IMR-90 (cell line): ENCODE data around the gene TEDC1. TPM values are rescaled to one million over a fixed set of nuclear protein-coding genes. Genes with fewer than 3 reads are reported as not detected.

ENCODE experiments used
- ATAC-seq: fragments of 200-7000 bp; cut with Tn5 transposase; 2 replicates; pipeline ENCODE4 v1.9.1; 2020; ENCODE audit warnings: low read depth, mild to moderate bottlenecking, moderate library complexity
- BruUV-seq: library from RNA; stranded (reverse); fragments of 400-500 nt; replicated peaks from 2 replicates; lab custom pipeline; 2021; lab: Mats Ljungman, UMichigan
- CTCF ChIA-PET: fragments of 300-600 bp; formaldehyde crosslinking; extraction: SDS; loops from one replicate; lab custom pipeline; 2021; ENCODE audit warnings: antibody characterized with exemption; lab: Yijun Ruan, JAX
- POLR2A ChIA-PET: fragments of 300-600 bp; sonication (Branson Sonifier 250); formaldehyde crosslinking; loops from one replicate; lab custom pipeline; 2022; ENCODE audit warnings: antibody characterized with exemption; ENCODE audit not compliant: unreplicated experiment; lab: Charles Lee
- DNase-seq: peaks from one replicate; pipeline ENCODE4 v3.0.0; 2013
- H2AFZ ChIP-seq: replicated peaks from 2 replicates; pipeline ENCODE3; 2013; ENCODE audit warnings: low read length, mild to moderate bottlenecking; ENCODE audit not compliant: poor library complexity
- H2AK5ac ChIP-seq: 2 replicates; pipeline ENCODE4 v1.6.1; 2013; ENCODE audit warnings: low read depth, low read length, inconsistent platforms
- H2AK9ac ChIP-seq: replicated peaks from 2 replicates; pipeline ENCODE3; 2013; ENCODE audit warnings: mild to moderate bottlenecking, low read depth, low read length, moderate library complexity; ENCODE audit not compliant: poor library complexity
- H2BK120ac ChIP-seq: 2 replicates; pipeline ENCODE4 v1.6.1; 2013; ENCODE audit warnings: low read depth, low read length, inconsistent platforms
- H2BK15ac ChIP-seq: 3 replicates; pipeline ENCODE4 v1.6.1; 2013; ENCODE audit warnings: low read depth, low read length, inconsistent platforms
- H2BK20ac ChIP-seq: 2 replicates; pipeline ENCODE4 v1.6.1; 2013; ENCODE audit warnings: low read depth, mild to moderate bottlenecking, inconsistent platforms, low read length, moderate library complexity
- H2BK5ac ChIP-seq: 2 replicates; pipeline ENCODE4 v1.6.1; 2013; ENCODE audit warnings: mild to moderate bottlenecking, low read depth, low read length, inconsistent platforms; ENCODE audit not compliant: poor library complexity, severe bottlenecking
- H3K14ac ChIP-seq: replicated peaks from 2 replicates; pipeline ENCODE4 v1.6.1; 2013; ENCODE audit warnings: low read depth, low read length, inconsistent platforms
- H3K18ac ChIP-seq: 2 replicates; pipeline ENCODE4 v1.6.1; 2013; ENCODE audit warnings: low read depth, low read length, control low read depth
- H3K23ac ChIP-seq: 2 replicates; pipeline ENCODE4 v1.6.1; 2013; ENCODE audit warnings: low read depth, low read length, inconsistent platforms
- H3K27ac ChIP-seq: 2 replicates; pipeline ENCODE4 v1.5.1; 2013; ENCODE audit warnings: mild to moderate bottlenecking, control low read depth, low read length; ENCODE audit not compliant: insufficient read depth
- H3K27me3 ChIP-seq: 2 replicates; pipeline ENCODE4 v1.6.1; 2013; ENCODE audit warnings: low read length; ENCODE audit not compliant: control insufficient read depth, insufficient read depth
- H3K36me3 ChIP-seq: 2 replicates; pipeline ENCODE4 v1.6.1; 2013; ENCODE audit warnings: low read length, mixed read lengths; ENCODE audit not compliant: control insufficient read depth, insufficient read depth
- H3K4ac ChIP-seq: 2 replicates; pipeline ENCODE4 v1.6.1; 2013; ENCODE audit warnings: low read depth, low read length, inconsistent platforms
- H3K4me1 ChIP-seq: 2 replicates; pipeline ENCODE4 v1.6.1; 2013; ENCODE audit warnings: low read length, mixed read lengths; ENCODE audit not compliant: control insufficient read depth, insufficient read depth
- H3K4me2 ChIP-seq: 2 replicates; pipeline ENCODE4 v1.6.1; 2013; ENCODE audit warnings: low read depth, mild to moderate bottlenecking, control low read depth, low read length, moderate library complexity
- H3K4me3 ChIP-seq: 2 replicates; pipeline ENCODE4 v1.5.1; 2013; ENCODE audit warnings: low read depth, mild to moderate bottlenecking, control low read depth, low read length, moderate library complexity; ENCODE audit not compliant: insufficient read depth
- H3K56ac ChIP-seq: 2 replicates; pipeline ENCODE4 v1.6.1; 2013; ENCODE audit warnings: low read length, inconsistent platforms; ENCODE audit not compliant: insufficient read depth; ENCODE audit errors: extremely low read depth
- H3K79me1 ChIP-seq, 2 experiments: 2 replicates each; pipeline ENCODE4 v1.6.1; 2013; ENCODE audit warnings: low read length in 2 of 2, inconsistent platforms in 1 of 2, low read depth in 1 of 2
- H3K9ac ChIP-seq: 2 replicates; pipeline ENCODE4 v1.6.1; 2013; ENCODE audit warnings: low read depth, low read length, control low read depth
- H3K9me1 ChIP-seq: 2 replicates; pipeline ENCODE4 v1.6.1; 2013; ENCODE audit warnings: low read length, inconsistent platforms; ENCODE audit not compliant: insufficient read depth
- H3K9me3 ChIP-seq: 2 replicates; pipeline ENCODE4 v1.6.1; 2013; ENCODE audit warnings: low read length; ENCODE audit not compliant: control insufficient read depth, insufficient read depth
- H4K20me1 ChIP-seq: 2 replicates; pipeline ENCODE4 v1.6.1; 2013; ENCODE audit warnings: low read length, inconsistent platforms; ENCODE audit not compliant: insufficient read depth
- H4K5ac ChIP-seq: 2 replicates; pipeline ENCODE4 v1.6.1; 2013; ENCODE audit warnings: mild to moderate bottlenecking, low read depth, low read length, control low read depth
- H4K8ac ChIP-seq, 2 experiments: 2 replicates each; pipeline ENCODE4 v1.6.1; 2013; ENCODE audit warnings: low read depth in 2 of 2, low read length in 2 of 2, control low read depth in 1 of 2, inconsistent platforms in 1 of 2
- H4K91ac ChIP-seq: 2 replicates; pipeline ENCODE4 v1.6.1; 2013; ENCODE audit warnings: low read depth, low read length, inconsistent platforms; ENCODE audit not compliant: insufficient read depth
- WGBS, 2 experiments: methylation state at CpG; one replicate each; pipeline versions ENCODE4 v1.1.5 to v1.1.7; 2013; ENCODE audit warnings: missing lambda C conversion rate in 2 of 2; ENCODE audit not compliant: insufficient read length in 1 of 2; ENCODE audit errors: extremely low coverage in 2 of 2; 5-methylcytosine and 5-hydroxymethylcytosine counted together
- dilution Hi-C: fragments of 300-500 bp; cut with HindIII; formaldehyde crosslinking; loops from one replicate; pipeline ENCODE4 v1.14.3; 2018; ENCODE audit warnings: low sequenced_read_pairs; ENCODE audit not compliant: unreplicated experiment
- in situ Hi-C: fragments of 300-500 bp; cut with MboI; formaldehyde crosslinking; loops from 3 replicates; pipeline ENCODE4 v1.14.3; 2019; ENCODE audit warnings: low sequenced_read_pairs, inconsistent platforms, mixed read lengths
- intact Hi-C: fragments of 100-400 bp; cut with micrococcal nuclease; formaldehyde crosslinking; loops from 2 replicates; pipeline ENCODE4 v1.10.0; 2022
- polyA plus RNA-seq, 3 experiments: library from polyadenylated mRNA; depleted of rRNA; stranded (reverse); fragments of >200 nt; gene quantifications; 2 replicates each; pipeline ENCODE4 v1.2.3, GENCODE V29; 2012; ENCODE audit warnings: low replicate concordance in 1 of 3
- total RNA-seq: library from RNA; depleted of rRNA; stranded (reverse); fragments of >200 nt; gene quantifications from 2 replicates; pipeline ENCODE4 v1.2.3, GENCODE V29; 2012
- TF ChIP-seq, protein P1 (sequence below): fragments of 150-350 bp; IDR thresholded peaks from 2 replicates; pipeline ENCODE4 v1.6.1; 2016; ENCODE audit warnings: low read depth, mild to moderate bottlenecking, low read length, moderate library complexity, borderline replicate concordance

Gene TEDC1
- total and polyA plus RNA-seq, 2 of the 4 experiments (the other 2 are of a cell fraction), result 5.7 to 6.4 TPM

DNA sequence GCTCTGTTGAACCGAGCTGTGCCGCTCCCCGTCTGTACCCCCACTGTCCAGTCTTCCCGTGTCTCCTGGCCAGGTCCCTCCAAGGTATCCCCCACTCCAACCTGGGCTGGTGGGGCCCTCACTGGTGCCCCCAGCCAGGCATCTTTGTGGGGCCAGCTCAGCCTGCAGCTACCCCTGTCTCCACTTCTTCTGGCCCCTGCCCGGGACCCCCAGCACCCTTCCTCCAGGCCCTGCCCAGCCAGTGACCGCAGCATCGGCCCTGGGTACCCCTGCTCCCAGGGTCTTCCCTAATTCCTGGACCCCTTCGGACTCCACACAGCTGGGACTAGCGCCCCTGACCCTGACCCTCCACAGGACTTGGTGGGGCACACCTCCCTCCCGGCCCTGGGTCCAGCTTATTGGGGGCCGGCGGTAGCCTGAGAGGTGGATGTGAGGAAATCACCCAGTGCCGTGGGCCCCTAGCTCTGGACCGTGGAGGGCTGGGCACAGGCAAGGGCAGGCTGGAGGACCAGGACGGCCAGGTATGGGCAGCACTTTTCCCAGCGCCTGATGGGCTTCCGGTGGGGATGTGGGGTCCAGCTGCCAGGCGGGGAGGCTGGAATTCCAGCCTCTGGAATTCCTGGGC, 8.4 kb upstream of the TEDC1 start:
- Histone ChIP-seq H2BK20ac (no peak overlapping the region), H3K4me3 (no peak overlapping the region), H2AK5ac (no peak overlapping the region), H3K18ac (no peak overlapping the region), H4K5ac (no peak overlapping the region), H4K91ac (no peak overlapping the region), H2BK120ac (no peak overlapping the region), H3K14ac (no peak overlapping the region), H3K79me1 (no peaks in the 10 kb centered on the region; a peak in 1 of 4 replicates), H4K20me1 (no peaks in the 10 kb centered on the region; the same call in 1 of the 2 replicates), H3K36me3 (no peaks in the 10 kb centered on the region), H2BK5ac (no peak overlapping the region), H3K9me1 (peaks cover 6% of the 10 kb centered on the region), H2AFZ (no peak overlapping the region), H3K27ac (no peak overlapping the region), H4K8ac (no peak overlapping the region; a peak in 1 of 4 replicates), H3K4ac (no peak overlapping the region; the same call in 1 of the 2 replicates), H3K9ac (no peak overlapping the region), H3K27me3 (peaks cover 23% of the 10 kb centered on the region; the same call in 1 of the 2 replicates), H2AK9ac (no peak overlapping the region), H3K56ac (no peak overlapping the region), H2BK15ac (no peak overlapping the region; the same call in 2 of the 3 replicates), H3K4me2 (no peak overlapping the region), H3K23ac (no peak overlapping the region), H3K4me1 (peaks cover 15% of the 10 kb centered on the region), H3K9me3 (no peaks in the 10 kb centered on the region)
- intact Hi-C loops, result loop anchor here (1.0 kb wide), 1 partner anchor 8 kb away; no protein-coding TSS in a partner anchor
- CTCF ChIA-PET, result interaction anchor here (2.2 kb wide), 1 partner anchor 7 kb away, joined by 32 read pairs; no protein-coding TSS in a partner anchor
- POLR2A ChIA-PET, result no interaction called here
- no TSS peak for BruUV-seq
- 75% methylated on average over 8 of the region's 18 CpGs; no CpG with 5 or more reads in 1 of the 2 experiments for WGBS, 2 experiments
- DNase-seq (no peak), ATAC-seq (no peak)
- in situ Hi-C loops, result no loop called here
- TF ChIP-seq, protein P1, sequence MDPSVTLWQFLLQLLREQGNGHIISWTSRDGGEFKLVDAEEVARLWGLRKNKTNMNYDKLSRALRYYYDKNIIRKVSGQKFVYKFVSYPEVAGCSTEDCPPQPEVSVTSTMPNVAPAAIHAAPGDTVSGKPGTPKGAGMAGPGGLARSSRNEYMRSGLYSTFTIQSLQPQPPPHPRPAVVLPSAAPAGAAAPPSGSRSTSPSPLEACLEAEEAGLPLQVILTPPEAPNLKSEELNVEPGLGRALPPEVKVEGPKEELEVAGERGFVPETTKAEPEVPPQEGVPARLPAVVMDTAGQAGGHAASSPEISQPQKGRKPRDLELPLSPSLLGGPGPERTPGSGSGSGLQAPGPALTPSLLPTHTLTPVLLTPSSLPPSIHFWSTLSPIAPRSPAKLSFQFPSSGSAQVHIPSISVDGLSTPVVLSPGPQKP, result no peak
- dilution Hi-C loops, result no loop called here
